A549 (cell line): ENCODE results near the gene OR2AE1.

Source experiments
- CHD2 ChIP-seq: fragments of 150-350 bp; IDR thresholded peaks from 2 replicates; pipeline ENCODE4 v1.6.1; 2014; ENCODE audit warnings: low read length; ENCODE audit not compliant: partially characterized antibody
- CTCF ChIP-seq: fragments of >200 bp; sonication (Bioruptor Twin); formaldehyde crosslinking; IDR thresholded peaks from 3 replicates; pipeline ENCODE4 v1.5.1; 2016
- EP300 ChIP-seq, 2 experiments: fragments of >200 bp; sonication (Bioruptor Twin); formaldehyde crosslinking; IDR thresholded peaks; 2 replicates in 1 of 2; 3 replicates in 1 of 2; pipeline ENCODE4 v1.6.1; 2016 to 2017
- JUN ChIP-seq, 2 experiments: fragments of >200 bp; sonication (Bioruptor Twin); formaldehyde crosslinking; IDR thresholded peaks; 2 replicates in 1 of 2; 3 replicates in 1 of 2; pipeline ENCODE4 v1.6.1; 2016 to 2017
- MAZ ChIP-seq: fragments of 150-350 bp; IDR thresholded peaks from 2 replicates; pipeline ENCODE4 v1.6.1; 2014; ENCODE audit warnings: antibody characterized with exemption, low read depth, low read length, borderline replicate concordance
- POLR2A ChIP-seq: IDR thresholded peaks from 2 replicates; pipeline ENCODE4 v1.6.1; 2012; ENCODE audit warnings: mild to moderate bottlenecking, low read length
- POLR2AphosphoS2 ChIP-seq: conservative IDR thresholded peaks from 2 replicates; pipeline ENCODE4 v1.6.1; 2012; ENCODE audit warnings: low read length, improper control_type of control experiment, inconsistent platforms
- RFX5 ChIP-seq: fragments of 450-650 bp; IDR thresholded peaks from 2 replicates; pipeline ENCODE4 v1.7.1; 2014; ENCODE audit warnings: antibody characterized with exemption, mild to moderate bottlenecking, moderate library complexity

- TF ChIP-seq MAZ (no peak), CTCF (no peak), POLR2A (no peak), RFX5 (no peak), POLR2AphosphoS2 (no peak), JUN (IDR thresholded peaks at IDR 0.05) (no peak), EP300 (IDR thresholded peaks at IDR 0.05) (no peak), CHD2 (no peak)
Measured at GRCh38 chr7:99842926-99843325, 33.9 kb downstream of the OR2AE1 start.
